Measurements from ENCODE around the gene HIGD2A.

DNA sequence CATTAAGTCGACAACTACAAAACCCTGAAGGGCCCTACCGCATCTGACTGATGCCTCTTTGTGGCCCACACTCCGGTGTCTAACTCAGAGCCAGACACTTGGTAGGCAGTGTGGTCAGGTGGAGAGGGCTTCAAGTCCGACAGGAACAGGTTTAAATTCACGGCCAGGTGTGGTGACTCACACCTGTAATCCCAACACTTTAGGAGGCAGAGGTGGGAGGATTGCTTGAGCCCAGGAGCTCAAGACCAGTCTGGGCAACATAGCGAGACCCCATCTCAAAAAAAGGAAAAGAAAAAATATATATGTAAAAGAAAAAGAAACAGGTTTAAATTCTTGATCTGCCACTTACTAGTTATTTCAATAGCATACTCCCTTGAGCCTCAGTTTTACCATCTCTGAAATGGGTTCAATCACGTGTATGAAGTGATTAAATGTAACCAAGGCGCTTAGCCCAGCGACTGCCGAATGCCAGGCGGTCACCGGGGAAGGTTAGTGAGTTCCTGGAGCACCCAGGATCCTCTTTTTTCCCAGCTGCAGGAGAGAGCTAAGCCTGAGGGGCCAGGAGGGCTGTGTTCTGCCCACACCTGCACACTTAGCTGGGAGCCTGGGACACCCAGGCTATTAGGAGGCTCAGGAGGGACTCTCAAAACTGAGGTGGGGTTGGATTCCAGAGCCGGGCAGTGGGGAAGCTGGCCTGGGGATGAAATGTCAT is 26.8 kb downstream of the HIGD2A start:
- TF ChIP-seq ZNF644 (tag; IDR thresholded peaks at IDR 0.05; ENCODE audit: low read depth) (no peak), ZHX1 (conservative IDR thresholded peaks at IDR 0.05; ENCODE audit: low read length) (no peak), HDAC8 (tag; IDR thresholded peaks at IDR 0.05) (no peak), ZNF584 (CRISPR knock-in tag; IDR thresholded peaks at IDR 0.05; ENCODE audit: low read depth) (no peak), CBX2 (IDR thresholded peaks at IDR 0.05; ENCODE audit: insufficient read depth, low read length, poor library complexity, severe bottlenecking) (no peak), POLR2G (IDR thresholded peaks at IDR 0.05; ENCODE audit: low read depth, low read length) (no peak), RBFOX2 (IDR thresholded peaks at IDR 0.05; ENCODE audit: low read depth, low read length) (no peak)
